HL-60 (cell line): Measurements from ENCODE around the gene ATRNL1.

Experiments
- DNase-seq, 2 experiments: peaks; one replicate each; pipeline ENCODE4 v3.0.0-alpha.2; 2010 to 2020; ENCODE audit warnings: low read depth in 1 of 2, low spot score in 1 of 2
- H3K27ac ChIP-seq: fragments of 250-450 bp; sonication (Bioruptor Pico); replicated peaks from 2 replicates; pipeline ENCODE4 v1.5.1; 2020; ENCODE audit warnings: mild to moderate bottlenecking, moderate library complexity
- H3K27me3 ChIP-seq: fragments of 250-450 bp; sonication (Bioruptor Pico); 2 replicates; pipeline ENCODE4 v1.5.1; 2021; ENCODE audit warnings: mild to moderate bottlenecking, moderate library complexity; ENCODE audit not compliant: insufficient read depth, poor library complexity, severe bottlenecking
- H3K4me3 ChIP-seq: replicated peaks from 2 replicates; pipeline ENCODE4 v1.5.1; 2011; ENCODE audit warnings: mild to moderate bottlenecking, control low read depth, low read length; ENCODE audit not compliant: insufficient read depth
- GABPA ChIP-seq: IDR thresholded peaks from 2 replicates; pipeline ENCODE4 v1.6.1; 2012; ENCODE audit warnings: low read depth
- POLR2AphosphoS5 ChIP-seq: IDR thresholded peaks from 2 replicates; pipeline ENCODE4 v1.6.1; 2012; ENCODE audit warnings: low read depth
- REST ChIP-seq: IDR thresholded peaks from 2 replicates; pipeline ENCODE4 v1.6.1; 2012; ENCODE audit warnings: low read depth; ENCODE audit not compliant: insufficient replicate concordance
- SPI1 ChIP-seq: IDR thresholded peaks from 2 replicates; pipeline ENCODE4 v1.6.1; 2012; ENCODE audit warnings: low read depth, mild to moderate bottlenecking, borderline replicate concordance
- TF ChIP-seq, protein P1 (sequence below): IDR thresholded peaks from one replicate; pipeline ENCODE4 v1.5.1; 2011; ENCODE audit warnings: low read length, control low read depth, inconsistent platforms; ENCODE audit not compliant: insufficient read depth

The ATRNL1 gene

DNA sequence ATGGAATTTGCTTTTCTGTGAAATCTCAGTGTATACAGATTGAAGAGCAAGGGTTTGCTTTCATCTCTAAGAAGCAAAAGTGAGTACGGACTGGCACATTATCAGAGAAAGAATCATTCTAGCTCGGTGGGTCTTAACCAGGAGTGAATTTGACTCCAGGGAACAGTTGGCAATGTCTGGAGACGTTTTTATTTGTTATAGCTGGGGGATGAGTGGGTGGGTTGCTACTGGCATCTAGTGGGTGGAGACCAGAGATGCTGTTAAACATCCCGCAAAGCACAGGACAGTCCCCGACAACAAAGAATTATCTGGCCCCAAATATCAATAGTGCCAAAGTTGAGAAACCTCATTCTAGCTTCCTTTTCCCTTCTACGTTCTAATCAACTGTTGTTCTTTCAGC is 43.8 kb upstream of the ATRNL1 start:
- Histone ChIP-seq H3K4me3 (no peak overlapping the region), H3K27ac (no peak overlapping the region), H3K27me3 (no peaks in the 10 kb centered on the region)
- no peak for DNase-seq
- TF ChIP-seq, protein P1, sequence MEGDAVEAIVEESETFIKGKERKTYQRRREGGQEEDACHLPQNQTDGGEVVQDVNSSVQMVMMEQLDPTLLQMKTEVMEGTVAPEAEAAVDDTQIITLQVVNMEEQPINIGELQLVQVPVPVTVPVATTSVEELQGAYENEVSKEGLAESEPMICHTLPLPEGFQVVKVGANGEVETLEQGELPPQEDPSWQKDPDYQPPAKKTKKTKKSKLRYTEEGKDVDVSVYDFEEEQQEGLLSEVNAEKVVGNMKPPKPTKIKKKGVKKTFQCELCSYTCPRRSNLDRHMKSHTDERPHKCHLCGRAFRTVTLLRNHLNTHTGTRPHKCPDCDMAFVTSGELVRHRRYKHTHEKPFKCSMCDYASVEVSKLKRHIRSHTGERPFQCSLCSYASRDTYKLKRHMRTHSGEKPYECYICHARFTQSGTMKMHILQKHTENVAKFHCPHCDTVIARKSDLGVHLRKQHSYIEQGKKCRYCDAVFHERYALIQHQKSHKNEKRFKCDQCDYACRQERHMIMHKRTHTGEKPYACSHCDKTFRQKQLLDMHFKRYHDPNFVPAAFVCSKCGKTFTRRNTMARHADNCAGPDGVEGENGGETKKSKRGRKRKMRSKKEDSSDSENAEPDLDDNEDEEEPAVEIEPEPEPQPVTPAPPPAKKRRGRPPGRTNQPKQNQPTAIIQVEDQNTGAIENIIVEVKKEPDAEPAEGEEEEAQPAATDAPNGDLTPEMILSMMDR: no peak
- TF ChIP-seq SPI1 (no peak), REST (no peak), POLR2AphosphoS5 (no peak), GABPA (no peak)

DNA sequence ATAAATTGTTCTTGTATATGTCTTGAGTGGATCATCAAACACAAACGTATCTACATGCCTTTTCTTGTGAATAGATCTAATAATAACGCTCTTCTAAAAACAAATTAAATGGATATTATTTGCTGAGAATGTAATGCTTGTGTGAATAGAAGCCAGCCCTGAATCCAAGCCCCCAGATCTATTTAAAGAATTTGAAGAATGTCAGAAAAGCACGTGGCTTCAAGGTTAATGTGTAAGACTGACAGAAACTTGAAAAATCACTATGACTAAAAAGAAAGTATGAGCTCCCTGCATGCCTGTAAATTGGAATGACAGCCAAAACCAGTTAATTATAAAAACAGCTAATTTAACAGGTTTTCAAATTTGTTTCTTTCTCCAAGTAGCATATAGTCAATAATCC is 43.2 kb upstream of the ATRNL1 start:
- Histone ChIP-seq H3K27me3 (no peaks in the 10 kb centered on the region), H3K4me3 (no peak overlapping the region), H3K27ac (no peak overlapping the region)
- TF ChIP-seq, protein P1: no peak
- TF ChIP-seq POLR2AphosphoS5 (no peak), SPI1 (no peak), REST (no peak), GABPA (no peak)
- no peak for DNase-seq

DNA sequence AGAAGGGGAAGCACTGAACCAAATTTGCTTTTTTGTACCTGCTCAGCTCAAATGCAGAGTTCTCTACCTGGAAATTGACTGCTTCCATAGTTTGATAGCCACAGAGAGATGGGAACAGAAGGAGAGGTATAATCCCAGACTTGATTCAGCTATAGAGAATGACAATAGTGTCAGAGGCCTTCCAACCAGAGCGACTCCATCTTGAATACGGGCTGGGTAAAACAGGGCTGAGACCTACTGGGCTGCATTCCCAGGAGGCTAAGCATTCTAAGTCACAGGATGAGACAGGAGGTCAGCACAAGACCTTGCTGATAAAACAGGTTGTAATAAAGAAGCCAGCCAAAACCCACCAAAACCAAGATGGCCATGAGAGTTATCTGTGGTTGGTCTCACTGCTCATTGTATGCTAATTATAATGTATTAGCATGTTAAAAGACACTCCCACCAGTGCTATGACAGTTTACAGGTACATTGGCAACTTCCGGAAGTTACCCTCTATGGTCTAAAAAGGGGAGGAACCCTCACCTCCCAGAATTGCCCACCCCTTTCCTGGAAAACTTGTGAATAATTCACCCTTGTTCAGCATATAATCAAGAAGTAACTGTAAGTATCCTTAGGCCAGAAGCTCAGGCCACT is 42.7 kb upstream of the ATRNL1 start:
- H3K27ac ChIP-seq: no peak overlapping the region
- H3K4me3 ChIP-seq: no peak overlapping the region
- DNase-seq: no peak

More for the DNA sequence above, 42.7 kb upstream of the ATRNL1 start:
- TF ChIP-seq REST (no peak), POLR2AphosphoS5 (no peak), SPI1 (no peak), GABPA (no peak)
- TF ChIP-seq, protein P1: no peak
- H3K27me3 ChIP-seq: no peaks in the 10 kb centered on the region
